ENCODE results near the gene ADGRE1. TPM values are rescaled to one million over a fixed set of nuclear protein-coding genes. Genes with fewer than 3 reads are reported as not detected.

ADGRE1 gene
- total and polyA plus RNA-seq, 2 of the 8 experiments (the other 6 are each of a cell fraction or from before 2014, with no cell fraction given): not detected

GRCh38 chr19:6873708-6874431 is 13.5 kb upstream of the ADGRE1 start:
- peaks cover 31 to 68% of the 10 kb centered on the region in 2 experiments for H3K9me3 ChIP-seq (ENCODE audit: insufficient read depth in 2 of 2, low read depth in 1 of 2, low read length in 1 of 2)
- H2AFZ ChIP-seq (ENCODE audit: low read length): no peak overlapping the region
- H3K23ac ChIP-seq (ENCODE audit: insufficient read length): no peak overlapping the region
- POLR2A ChIA-PET (ENCODE audit: partially characterized antibody): no interaction called here
- 78% methylated on average over 10 of the region's 10 CpGs; no CpG with 5 or more reads in 1 of the 2 experiments for WGBS, 2 experiments (ENCODE audit: extremely low coverage in 1 of 2, insufficient coverage in 1 of 2, insufficient read length in 1 of 2, insufficient replicate concordance in 2 of 2, low coverage in 1 of 2, low lambda C conversion rate in 2 of 2, missing lambda C conversion rate in 1 of 2)
- no peaks in the 10 kb centered on the region for H3K79me2 ChIP-seq (ENCODE audit: control insufficient read depth in 1 of 2, insufficient read depth in 2 of 2, low read length in 2 of 2)
- H3K4me2 ChIP-seq (ENCODE audit: insufficient read depth in 1 of 2, low read depth in 2 of 2, low read length in 2 of 2): no peak overlapping the region
- no peak overlapping the region for H3K14ac ChIP-seq (ENCODE audit: insufficient read length)
- H3K36me3 ChIP-seq (ENCODE audit: control insufficient read depth in 2 of 4, insufficient read depth in 4 of 4, low read length in 3 of 4): no peaks in the 10 kb centered on the region
- FAIRE-seq (no peak), DNase-seq (ENCODE audit: low read depth in 1 of 2, low spot score in 2 of 2) (no peak)
- H3K4me3 ChIP-seq (ENCODE audit: extremely low read depth in 1 of 4, insufficient read depth in 2 of 4, low read depth in 3 of 4, low read length in 4 of 4): no peak overlapping the region
- no peak overlapping the region for H2BK12ac ChIP-seq (ENCODE audit: low read depth, low read length)
- TF ChIP-seq GTF2F1 (IDR thresholded peaks at IDR 0.05; ENCODE audit: borderline replicate concordance, low read depth, low read length): no peak
- TF ChIP-seq KDM4A (IDR thresholded peaks at IDR 0.05; ENCODE audit: low read depth, low read length, severe bottlenecking): no peak
- no peak for TF ChIP-seq CTBP2 (IDR thresholded peaks at IDR 0.05; ENCODE audit: borderline replicate concordance, insufficient read depth, insufficient read length, low read length)
- TF ChIP-seq EGR1 (IDR thresholded peaks at IDR 0.05; ENCODE audit: borderline replicate concordance, low read depth, low read length): no peak
- no peak for TF ChIP-seq BACH1 (IDR thresholded peaks at IDR 0.05; ENCODE audit: low read length)
- no peak for TF ChIP-seq PHF8 (conservative IDR thresholded peaks at IDR 0.05; ENCODE audit: low read depth, low read length)
- TF ChIP-seq MAFK (IDR thresholded peaks at IDR 0.05; ENCODE audit: low read depth, low read length): no peak
- TF ChIP-seq RAD21 (IDR thresholded peaks at IDR 0.05 in 1 of 2, conservative IDR thresholded peaks at IDR 0.05 in 1 of 2; ENCODE audit: low read depth in 2 of 2, low read length in 2 of 2): no peak
- no peak for TF ChIP-seq CREB1 (IDR thresholded peaks at IDR 0.05)
- H3K4me1 ChIP-seq (replicated peaks in 1 of 4; ENCODE audit: control insufficient read depth in 3 of 4, insufficient read depth in 4 of 4, low read length in 3 of 4): no peaks in the 10 kb centered on the region
- no peak overlapping the region for H2AK5ac ChIP-seq (ENCODE audit: low read depth, low read length)
- no peak overlapping the region for H4K91ac ChIP-seq (replicated peaks; ENCODE audit: insufficient read length, low read length)
- no peaks in the 10 kb centered on the region for H3K27me3 ChIP-seq (replicated peaks in 1 of 4; ENCODE audit: control insufficient read depth in 3 of 4, extremely low read depth in 1 of 4, insufficient read depth in 3 of 4, low read length in 3 of 4)
- no peak overlapping the region for H4K8ac ChIP-seq (ENCODE audit: extremely low read depth, insufficient read depth, low read length)
- H3K56ac ChIP-seq (replicated peaks; ENCODE audit: insufficient read length, low read depth, low read length): no peak overlapping the region
- no peaks in the 10 kb centered on the region for H3K79me1 ChIP-seq (ENCODE audit: low read depth, low read length)
- H4K5ac ChIP-seq (ENCODE audit: insufficient read length, low read depth, low read length): no peak overlapping the region
- CTCF ChIA-PET (ENCODE audit: partially characterized antibody): no interaction called here
- H2BK120ac ChIP-seq (replicated peaks; ENCODE audit: low read depth, low read length): no peak overlapping the region
- no peaks in the 10 kb centered on the region for H4K20me1 ChIP-seq (replicated peaks in 1 of 2; ENCODE audit: control insufficient read depth in 1 of 2, insufficient read depth in 2 of 2, low read length in 2 of 2)
- no peaks in the 10 kb centered on the region for H3K23me2 ChIP-seq (ENCODE audit: low read depth, low read length)
- H3K18ac ChIP-seq (ENCODE audit: extremely low read depth, low read length): no peak overlapping the region
- no peak overlapping the region for H2BK5ac ChIP-seq (ENCODE audit: low read depth, low read length)
- no peak overlapping the region for H2BK20ac ChIP-seq (ENCODE audit: low read length)
- no peak overlapping the region for H3K27ac ChIP-seq (ENCODE audit: low read depth, low read length)
- no peak overlapping the region for H2BK15ac ChIP-seq (ENCODE audit: low read length)
- no peak overlapping the region for H3K9ac ChIP-seq (replicated peaks in 1 of 4; ENCODE audit: extremely low read depth in 1 of 4, low read depth in 3 of 4, low read length in 3 of 4)
- H3K4ac ChIP-seq (replicated peaks; ENCODE audit: insufficient read length, low read depth, low read length): no peak overlapping the region

Data from H1 (cell line).